Fibroblast of lung (primary cell): ENCODE results near the gene ZIC1. TPM values are rescaled to one million over a fixed set of nuclear protein-coding genes. Genes with fewer than 3 reads are reported as not detected.

Experiments
- DNase-seq, 2 donors: peaks; one replicate each; pipeline versions ENCODE4 v3.0.0 to v3.0.0-alpha.2; 2010; ENCODE audit warnings: low read depth in 2 of 2
- H2AFZ ChIP-seq: 2 replicates; pipeline ENCODE4 v1.5.1; 2012; ENCODE audit warnings: low read length, control low read depth, inconsistent platforms
- H3K27ac ChIP-seq: 2 replicates; pipeline ENCODE4 v1.5.1; 2011; ENCODE audit warnings: low read length, control low read depth; ENCODE audit not compliant: insufficient read depth
- H3K27me3 ChIP-seq: 2 replicates; pipeline ENCODE4 v1.5.1; 2011; ENCODE audit warnings: mild to moderate bottlenecking, low read length; ENCODE audit not compliant: control insufficient read depth, insufficient read depth
- H3K36me3 ChIP-seq: 2 replicates; pipeline ENCODE4 v1.5.1; 2011; ENCODE audit warnings: low read length; ENCODE audit not compliant: control insufficient read depth, insufficient read depth
- H3K4me1 ChIP-seq: 2 replicates; pipeline ENCODE4 v1.5.1; 2011; ENCODE audit warnings: low read length; ENCODE audit not compliant: control insufficient read depth, insufficient read depth; ENCODE audit errors: extremely low read depth
- H3K4me2 ChIP-seq: 2 replicates; pipeline ENCODE4 v1.5.1; 2011; ENCODE audit warnings: low read length, control low read depth; ENCODE audit not compliant: insufficient read depth; ENCODE audit errors: extremely low read depth
- H3K4me3 ChIP-seq, 4 experiments: fragments of 200-600 bp in 1 of 4; sonication (generic) in 1 of 4; replicated peaks in 1 of 4; 2 replicates each; pipeline ENCODE4 v1.5.1; 2011 to 2016; ENCODE audit warnings: low read length in 4 of 4, low read depth in 3 of 4, mild to moderate bottlenecking in 3 of 4, control low read depth in 2 of 4, inconsistent platforms in 1 of 4, mixed read lengths in 1 of 4; ENCODE audit not compliant: insufficient read depth in 1 of 4; ENCODE audit errors: control extremely low read depth in 1 of 4
- H3K79me2 ChIP-seq: 2 replicates; pipeline ENCODE4 v1.5.1; 2012; ENCODE audit warnings: mild to moderate bottlenecking, low read length, inconsistent platforms; ENCODE audit not compliant: control insufficient read depth, insufficient read depth
- H3K9ac ChIP-seq: 2 replicates; pipeline ENCODE4 v1.5.1; 2011; ENCODE audit warnings: mild to moderate bottlenecking, low read length, control low read depth; ENCODE audit not compliant: insufficient read depth
- H3K9me3 ChIP-seq: 2 replicates; pipeline ENCODE4 v1.5.1; 2012; ENCODE audit warnings: low read depth, low read length; ENCODE audit not compliant: control insufficient read depth, insufficient read depth
- H4K20me1 ChIP-seq: 2 replicates; pipeline ENCODE4 v1.5.1; 2011; ENCODE audit warnings: low read length; ENCODE audit not compliant: control insufficient read depth, insufficient read depth; ENCODE audit errors: extremely low read depth
- CTCF ChIP-seq, 2 donors: IDR thresholded peaks in 1 of 2; conservative IDR thresholded peaks in 1 of 2; 1 replicate in 1 of 2; 2 replicates in 1 of 2; pipeline ENCODE4 v1.5.1; 2011 to 2012; ENCODE audit warnings: low read length in 2 of 2, control low read depth in 1 of 2, inconsistent platforms in 1 of 2, low read depth in 1 of 2, mild to moderate bottlenecking in 1 of 2
- EZH2 ChIP-seq: IDR thresholded peaks from 2 replicates; pipeline ENCODE4 v1.5.1; 2012; ENCODE audit warnings: low read length, control low read depth, mild to moderate bottlenecking; ENCODE audit errors: missing control alignments
- polyA plus RNA-seq, 2 donors: library from polyadenylated mRNA; depleted of rRNA in 1 of 2; stranded (reverse) in 1 of 2; unstranded in 1 of 2; fragments of >200 nt; gene quantifications; 2 replicates each; pipeline ENCODE4 v1.2.1, GENCODE V29; 2011 to 2012; ENCODE audit warnings: missing spikeins in 1 of 2
- total RNA-seq: library from RNA; depleted of rRNA; stranded (reverse); fragments of >200 nt; gene quantifications from 2 replicates; pipeline ENCODE4 v1.2.1, GENCODE V29; 2014

Gene ZIC1
- total and polyA plus RNA-seq, 2 donors (not counting 1 experiment from before 2014, with no cell fraction given): 0.11 TPM; not detected in 1

- H3K27ac ChIP-seq: no peak overlapping the region
- no peaks in the 10 kb centered on the region for H3K27me3 ChIP-seq
- no peaks in the 10 kb centered on the region for H3K79me2 ChIP-seq
- H3K4me2 ChIP-seq: no peak overlapping the region
- no peak overlapping the region for H3K9ac ChIP-seq
- H3K36me3 ChIP-seq: no peaks in the 10 kb centered on the region
- no peaks in the 10 kb centered on the region for H4K20me1 ChIP-seq
- DNase-seq: no peak
- H3K9me3 ChIP-seq: no peaks in the 10 kb centered on the region
- TF ChIP-seq EZH2 (no peak), CTCF (conservative IDR thresholded peaks at IDR 0.05 in 1 of 2, IDR thresholded peaks at IDR 0.05 in 1 of 2; ENCODE audit: low read depth in 1 of 2, low read length in 2 of 2) (no peak)
- H3K4me1 ChIP-seq: no peaks in the 10 kb centered on the region
- H2AFZ ChIP-seq: no peak overlapping the region
- H3K4me3 ChIP-seq: no peak overlapping the region
Measured at GRCh38 chr3:147449669-147450068, 40.5 kb downstream of the ZIC1 start.

- Histone ChIP-seq H3K4me1 (no peaks in the 10 kb centered on the region), H3K36me3 (no peaks in the 10 kb centered on the region), H3K4me2 (no peak overlapping the region), H3K79me2 (no peaks in the 10 kb centered on the region), H2AFZ (no peak overlapping the region), H3K27ac (no peak overlapping the region), H4K20me1 (no peaks in the 10 kb centered on the region), H3K9ac (no peak overlapping the region), H3K4me3 (no peak overlapping the region), H3K9me3 (no peaks in the 10 kb centered on the region), H3K27me3 (no peaks in the 10 kb centered on the region)
- TF ChIP-seq CTCF (conservative IDR thresholded peaks at IDR 0.05 in 1 of 2, IDR thresholded peaks at IDR 0.05 in 1 of 2; ENCODE audit: low read depth in 1 of 2, low read length in 2 of 2): no peak
- TF ChIP-seq EZH2: no peak
- DNase-seq: peak in 1 of 2 donors; percentile 5
Measured at GRCh38 chr3:147458995-147459704, 50.0 kb downstream of the ZIC1 start.

GRCh38 chr3:147462856-147463255, 53.7 kb downstream of the ZIC1 start:
- no peaks in the 10 kb centered on the region for H3K27me3 ChIP-seq
- no peaks in the 10 kb centered on the region for H3K4me1 ChIP-seq
- no peak overlapping the region for H3K4me2 ChIP-seq
- H3K9ac ChIP-seq: no peak overlapping the region
- no peak overlapping the region for H3K4me3 ChIP-seq
- no peak overlapping the region for H3K27ac ChIP-seq
- H3K9me3 ChIP-seq: no peaks in the 10 kb centered on the region
- H2AFZ ChIP-seq: no peak overlapping the region
- no peaks in the 10 kb centered on the region for H3K36me3 ChIP-seq
- DNase-seq: peak in 1 of 2 donors; percentile 12
- no peaks in the 10 kb centered on the region for H4K20me1 ChIP-seq
- TF ChIP-seq CTCF (conservative IDR thresholded peaks at IDR 0.05 in 1 of 2, IDR thresholded peaks at IDR 0.05 in 1 of 2; ENCODE audit: low read depth in 1 of 2, low read length in 2 of 2) (no peak), EZH2 (no peak)
- no peaks in the 10 kb centered on the region for H3K79me2 ChIP-seq

Other genes with a start within 250 kb of the ZIC1 start
- not detected in 2 replicates for gene ZIC4, start 2.8 kb upstream of the ZIC1 start, total RNA-seq
- gene ZIC4, start 2.8 kb upstream of the ZIC1 start, polyA plus RNA-seq: not detected in 2 replicates